Inferior parietal cortex (tissue), 1 donor: Measurements from ENCODE around the gene OPTN.
"Not testable (repeated sequence)": the region's sequence is repeated elsewhere in the genome, so short reads cannot be mapped to it uniquely, and the experiment has no call there.

Source experiments
- DNase-seq: peaks from one replicate; pipeline ENCODE4 v3.0.0-alpha.2; 2016; ENCODE audit errors: extremely low spot score

The OPTN gene

GRCh38 chr10:13099666-13100348, at the start of gene OPTN:
TSS of gene OPTN (plus strand) at chr10:13100163. CDS start at chr10:13109123, 8,960 bp downstream.
- DNase-seq = peak; percentile 86

- DNase-seq = no peak
These were observed 48.8 kb upstream of the OPTN start for GRCh38 chr10:13051126-13051694.

- DNase-seq = not testable (repeated sequence)
These were observed 46.8 kb upstream of the OPTN start for GRCh38 chr10:13053208-13053607.

- no peak for DNase-seq
These were observed 46.0 kb upstream of the OPTN start for GRCh38 chr10:13053794-13054462.

GRCh38 chr10:13054844-13055243, 45.1 kb upstream of the OPTN start:
- DNase-seq = no peak

- DNase-seq = peak; percentile 32
These were observed 43.4 kb upstream of the OPTN start for GRCh38 chr10:13056456-13057077.

- DNase-seq = no peak
These were observed 37.2 kb upstream of the OPTN start for GRCh38 chr10:13062803-13063202.

GRCh38 chr10:13066527-13066926, 33.4 kb upstream of the OPTN start:
- no peak for DNase-seq

GRCh38 chr10:13067431-13067830, 32.5 kb upstream of the OPTN start:
- DNase-seq = no peak

GRCh38 chr10:13068071-13068470, 31.9 kb upstream of the OPTN start:
- no peak for DNase-seq

- no peak for DNase-seq
These were observed 31.5 kb upstream of the OPTN start for GRCh38 chr10:13068484-13068883.

- DNase-seq = no peak
These were observed 27.6 kb upstream of the OPTN start for GRCh38 chr10:13072339-13072738.

- DNase-seq = peak; percentile 80
These were observed 25.2 kb upstream of the OPTN start for GRCh38 chr10:13074563-13075451.

- DNase-seq = no peak
These were observed 20.8 kb upstream of the OPTN start for GRCh38 chr10:13078912-13079775.

- DNase-seq = no peak
These were observed 20.2 kb upstream of the OPTN start for GRCh38 chr10:13079776-13080050.

- DNase-seq = no peak
These were observed 19.3 kb upstream of the OPTN start for GRCh38 chr10:13080643-13081042.

GRCh38 chr10:13083700-13084099, 16.3 kb upstream of the OPTN start:
- not testable (repeated sequence) for DNase-seq

- DNase-seq = no peak
These were observed 13.9 kb upstream of the OPTN start for GRCh38 chr10:13086056-13086455.

GRCh38 chr10:13087601-13087985, 12.4 kb upstream of the OPTN start:
- no peak for DNase-seq

- no peak for DNase-seq
These were observed 11.9 kb upstream of the OPTN start for GRCh38 chr10:13087986-13088618.
